Measurements from ENCODE around the gene THOC6. TPM values are rescaled to one million over a fixed set of nuclear protein-coding genes. Genes with fewer than 3 reads are reported as not detected.

Gene THOC6
- total and polyA plus RNA-seq, 12 donors: 9.0 to 107 (median 18.7) TPM

- DNase-seq: no peak
- Histone ChIP-seq H3K4me3 (no peak overlapping the region), H3K4me1 (replicated peaks in 1 of 2) (peaks cover 0 to 3% of the 10 kb centered on the region in 2 donors), H3K27me3 (peaks cover 12% of the 10 kb centered on the region), H3K9me3 (replicated peaks in 1 of 3) (no peaks in the 10 kb centered on the region), H3K36me3 (replicated peaks in 1 of 2) (no peaks in the 10 kb centered on the region), H3K27ac (no peak overlapping the region)
- WGBS, 4 donors: 41 to 56% (median 52%) methylated on average over 12 to 21 of the region's 21 CpGs
- TF ChIP-seq CTCF (IDR thresholded peaks at IDR 0.05) (no peak), POLR2A (IDR thresholded peaks at IDR 0.05) (no peak)
- intact Hi-C loops (cut with DNase I): no loop called here
Observed at GRCh38 chr16:3009568-3010390, 14.1 kb upstream of the THOC6 start.

DNA sequence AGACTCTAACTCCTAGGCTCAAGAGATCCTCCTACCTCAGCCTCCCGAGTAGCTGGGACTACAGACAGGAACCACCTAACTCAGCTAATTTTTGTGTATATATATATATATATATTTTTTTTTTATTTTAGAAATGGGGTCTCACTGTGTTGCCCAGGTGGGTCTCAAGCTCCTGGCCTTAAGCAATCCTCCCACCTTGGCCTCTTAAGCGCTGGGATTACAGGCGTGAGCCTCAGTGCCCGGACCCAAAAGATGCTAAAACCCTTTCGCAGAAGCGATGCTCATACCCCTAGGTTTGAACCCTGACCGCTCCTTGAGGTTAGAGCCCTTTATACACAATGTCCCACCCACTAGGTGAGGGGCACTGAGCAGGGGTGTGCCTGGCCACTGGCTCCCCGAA lies 13.3 kb upstream of the THOC6 start:
- H3K36me3 ChIP-seq (replicated peaks in 1 of 2): no peaks in the 10 kb centered on the region
- H3K27me3 ChIP-seq: peaks cover 12% of the 10 kb centered on the region
- no peaks in the 10 kb centered on the region for H3K9me3 ChIP-seq (replicated peaks in 1 of 3)
- WGBS, 4 donors: 89 to 94% (median 90%) methylated on average over 5 to 8 of the region's 8 CpGs
- H3K4me3 ChIP-seq: no peak overlapping the region
- intact Hi-C loops (cut with DNase I): no loop called here
- H3K27ac ChIP-seq: no peak overlapping the region
- TF ChIP-seq CTCF (IDR thresholded peaks at IDR 0.05): no peak
- no peak for TF ChIP-seq POLR2A (IDR thresholded peaks at IDR 0.05)
- no peaks in the 10 kb centered on the region for H3K4me1 ChIP-seq (replicated peaks in 1 of 2)
- no peak for DNase-seq

DNA sequence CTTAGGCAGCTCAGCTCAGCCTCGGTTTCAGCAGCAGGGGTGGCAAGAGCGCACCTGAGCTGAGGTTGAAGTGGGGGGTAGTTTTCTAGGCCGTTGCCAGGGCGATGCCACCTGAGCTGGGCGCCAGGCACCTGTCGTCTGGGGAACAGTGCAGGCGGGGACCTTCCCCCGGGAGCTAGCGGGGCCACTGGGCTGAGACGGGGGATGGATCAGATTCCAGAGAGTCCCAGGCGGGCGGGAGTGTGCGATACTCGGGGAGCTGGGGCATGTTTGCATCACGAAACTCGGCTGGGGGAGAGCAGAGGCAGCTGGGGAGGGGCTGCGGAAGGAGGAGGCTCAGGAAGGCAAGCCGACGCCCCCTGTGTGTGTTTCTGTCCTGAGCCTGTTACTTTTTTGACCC lies 11.6 kb upstream of the THOC6 start:
- H3K4me3 ChIP-seq: no peak overlapping the region
- H3K27ac ChIP-seq: no peak overlapping the region
- no peak for TF ChIP-seq CTCF (IDR thresholded peaks at IDR 0.05)
- TF ChIP-seq POLR2A (IDR thresholded peaks at IDR 0.05): no peak
- H3K27me3 ChIP-seq: peaks cover 12% of the 10 kb centered on the region
- H3K36me3 ChIP-seq (replicated peaks in 1 of 2): no peaks in the 10 kb centered on the region
- H3K9me3 ChIP-seq (replicated peaks in 1 of 3): no peaks in the 10 kb centered on the region
- intact Hi-C loops (cut with DNase I): no loop called here
- 16 to 40% (median 26%) methylated on average over 1 to 19 of the region's 19 CpGs for WGBS, 4 donors
- no peak for DNase-seq
- H3K4me1 ChIP-seq (replicated peaks in 1 of 2): no peaks in the 10 kb centered on the region

DNA sequence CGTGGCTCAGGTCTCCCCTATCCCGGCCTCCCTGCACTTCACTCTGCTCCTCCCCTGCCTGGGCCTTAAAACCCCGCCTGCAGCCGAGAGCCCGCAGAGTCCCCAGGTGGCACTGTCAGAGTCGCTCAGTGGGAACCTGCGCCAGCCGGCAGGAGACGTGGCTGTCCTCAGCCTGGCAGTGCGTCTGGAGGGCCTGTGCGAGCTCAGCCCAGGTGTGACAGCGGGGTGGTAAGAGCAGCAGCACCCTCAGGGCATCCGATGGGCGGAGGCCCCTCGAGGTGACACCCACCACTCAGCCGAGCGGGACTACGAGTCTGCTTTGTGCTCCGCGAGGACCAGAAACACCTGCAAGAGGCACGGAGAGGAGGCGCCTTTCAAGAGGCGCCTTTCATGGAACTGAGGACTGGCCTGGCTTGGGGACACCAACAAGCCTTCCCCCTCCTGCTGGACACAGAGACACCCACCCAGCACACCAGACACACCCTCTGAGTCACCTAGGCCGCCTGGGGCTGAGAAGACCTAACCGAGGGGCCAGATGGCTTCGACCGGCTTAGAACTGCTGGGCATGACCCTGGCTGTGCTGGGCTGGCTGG lies 10.9 kb upstream of the THOC6 start, which contains the start of gene CLDN9:
Gene CLDN9 (plus strand): TSS at position 96 of the 593 bp plus-strand sequence. CDS start 440 bp downstream, at position 536.
- H3K4me1 ChIP-seq (replicated peaks in 1 of 2): peaks cover 0 to 1% of the 10 kb centered on the region in 2 donors
- peaks cover 13% of the 10 kb centered on the region for H3K27me3 ChIP-seq
- 18 to 52% (median 46%) methylated on average over 5 to 27 of the region's 27 CpGs for WGBS, 4 donors
- no peak for DNase-seq
- no peak within 1 kb of the TSS for H3K27ac ChIP-seq
- no peak for TF ChIP-seq POLR2A (IDR thresholded peaks at IDR 0.05)
- TF ChIP-seq CTCF (IDR thresholded peaks at IDR 0.05): no peak
- no peaks in the 10 kb centered on the region for H3K36me3 ChIP-seq (replicated peaks in 1 of 2)
- H3K9me3 ChIP-seq (replicated peaks in 1 of 3): no peaks in the 10 kb centered on the region
- H3K4me3 ChIP-seq: no peak within 1 kb of the TSS
- intact Hi-C loops (cut with DNase I): no loop called here
